Esophagus squamous epithelium (tissue), 4 donors: ENCODE measurements around the gene NEK7.

Experiments
- CTCF ChIP-seq, 6 experiments: fragments of 450-650 bp in 4 of 6; fragments of 200-600 bp in 2 of 6; sonication (generic) in 2 of 6; IDR thresholded peaks; one replicate each; pipeline ENCODE4 v1.5.1; 2016 to 2019; ENCODE audit warnings: antibody characterized with exemption in 6 of 6, mild to moderate bottlenecking in 4 of 6, moderate library complexity in 4 of 6
- POLR2A ChIP-seq, 4 donors: fragments of 450-650 bp; IDR thresholded peaks; one replicate each; pipeline ENCODE4 v1.6.1; 2017; ENCODE audit warnings: antibody characterized with exemption in 4 of 4, mild to moderate bottlenecking in 4 of 4, moderate library complexity in 3 of 4

DNA sequence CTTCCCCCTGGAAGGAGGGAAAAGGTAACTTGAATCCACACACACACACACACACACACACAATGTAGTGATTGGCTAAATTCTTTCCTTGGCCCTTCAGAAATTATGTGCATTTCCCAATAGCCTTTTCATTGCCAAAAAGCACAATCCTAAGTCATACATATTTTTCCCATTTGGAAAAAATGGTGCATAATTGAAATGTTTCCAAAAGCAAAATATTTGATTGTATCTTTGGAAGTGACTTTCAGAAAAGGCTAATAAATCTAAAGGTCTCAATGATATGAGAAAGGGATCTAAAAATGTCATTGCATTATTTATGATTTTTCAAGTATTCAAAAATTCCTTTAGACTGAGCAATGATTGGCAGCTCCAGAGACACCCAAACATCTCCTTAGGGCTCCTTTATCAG, 43.5 kb upstream of the NEK7 start:
- TF ChIP-seq CTCF (IDR thresholded peaks at IDR 0.05) = no peak
- no peak for TF ChIP-seq POLR2A (IDR thresholded peaks at IDR 0.05)
